Stimulated activated CD4-positive, alpha-beta T cell treated with anti-CD3 and anti-CD28 coated beads, Interleukin-12 subunit alpha, Interleukin-12 subunit beta, amount 100 ng/mL, for 4 hours (primary cell): ENCODE measurements around the gene ZNF292.
"Not testable (repeated sequence)": the region's sequence is repeated elsewhere in the genome, so short reads cannot be mapped to it uniquely, and the experiment has no call there.

Experiments
- DNase-seq: peaks from one replicate; pipeline ENCODE4 v3.0.0-alpha.2; 2020

Gene ZNF292

DNA sequence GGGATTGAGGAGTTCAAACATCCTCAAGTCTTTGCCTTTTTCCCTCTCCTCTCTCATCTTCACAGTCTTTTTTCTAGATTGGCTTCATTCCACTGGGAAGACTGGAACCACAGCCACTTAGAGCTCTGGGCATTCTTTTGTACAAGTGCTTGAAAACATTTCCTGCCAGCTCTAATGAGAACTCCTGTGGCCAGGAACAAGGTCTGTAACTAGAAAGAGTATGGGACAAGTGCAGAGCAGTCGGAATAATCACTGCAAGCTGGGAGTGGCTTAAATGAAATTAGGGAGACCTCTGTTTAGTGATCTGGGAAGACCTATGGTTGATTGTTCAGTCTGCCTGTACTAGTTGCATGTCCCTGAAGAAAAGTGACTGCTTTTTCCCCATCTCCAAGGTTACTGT lies 126.1 kb downstream of the ZNF292 start:
- no peak for DNase-seq

- no peak for DNase-seq
Observed at GRCh38 chr6:87282743-87283142, 127.4 kb downstream of the ZNF292 start.

DNA sequence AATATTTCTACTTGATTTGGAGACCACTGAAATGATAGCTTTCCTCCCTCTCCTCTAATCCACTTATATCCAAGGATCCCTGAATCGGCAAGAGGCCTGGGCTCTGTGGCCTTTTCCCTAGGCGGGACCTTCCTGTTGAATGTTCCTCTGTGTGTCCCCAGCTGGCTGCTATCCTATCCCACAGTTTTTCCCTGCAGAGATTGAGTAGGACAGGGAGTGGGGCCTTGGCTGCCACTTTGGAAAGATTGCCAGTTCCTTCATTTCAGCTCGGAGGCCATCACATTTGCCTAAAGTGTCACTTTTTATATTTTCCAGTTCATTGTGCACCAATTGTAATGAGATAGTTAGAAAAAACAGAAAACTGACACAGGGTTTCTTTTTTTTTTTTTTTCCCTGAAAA lies 128.1 kb downstream of the ZNF292 start:
- no peak for DNase-seq

- DNase-seq, result no peak
Observed at GRCh38 chr6:87287251-87287650, 131.9 kb downstream of the ZNF292 start.

- DNase-seq, result no peak
Observed at GRCh38 chr6:87289571-87289970, 134.2 kb downstream of the ZNF292 start.

GRCh38 chr6:87291883-87292282 lies 136.5 kb downstream of the ZNF292 start:
- no peak for DNase-seq

DNA sequence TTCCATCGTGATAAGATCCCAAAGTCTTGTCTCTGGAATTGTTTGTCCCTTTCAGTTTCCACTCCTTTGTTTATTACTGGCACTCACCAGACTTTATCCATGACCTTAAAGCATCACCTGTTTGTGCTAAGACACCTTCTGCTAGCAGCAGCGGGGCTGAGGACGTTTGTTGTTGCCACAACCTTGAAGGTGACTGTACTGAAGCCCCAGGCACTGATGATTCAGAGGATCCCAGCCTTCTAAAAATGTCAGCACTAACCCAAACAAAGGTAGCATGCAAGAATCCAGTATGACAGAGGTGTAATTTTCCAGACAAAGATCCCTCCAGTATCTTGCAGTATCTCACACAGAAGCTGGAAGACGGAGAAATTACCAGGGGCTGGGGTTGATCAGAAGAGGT lies 138.2 kb downstream of the ZNF292 start:
- no peak for DNase-seq

DNA sequence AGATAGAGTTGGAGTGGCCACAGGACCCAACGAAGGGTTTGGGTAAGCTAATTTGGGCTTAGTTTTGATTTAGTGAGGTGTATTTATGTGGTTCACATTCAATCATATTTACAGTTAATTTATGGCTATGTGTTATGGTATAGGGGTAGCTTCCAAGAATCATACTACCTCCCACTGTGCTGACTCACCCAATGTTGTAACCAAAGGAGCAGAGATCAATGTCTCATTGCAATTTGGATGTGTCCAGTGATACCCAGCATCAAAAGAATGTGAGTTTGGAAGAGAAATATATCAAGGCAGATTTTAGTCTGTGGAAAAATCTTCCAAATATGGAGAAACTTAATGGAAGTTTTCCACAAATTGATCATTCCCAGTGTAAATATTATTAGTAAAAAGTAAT lies 141.8 kb downstream of the ZNF292 start:
- no peak for DNase-seq

DNA sequence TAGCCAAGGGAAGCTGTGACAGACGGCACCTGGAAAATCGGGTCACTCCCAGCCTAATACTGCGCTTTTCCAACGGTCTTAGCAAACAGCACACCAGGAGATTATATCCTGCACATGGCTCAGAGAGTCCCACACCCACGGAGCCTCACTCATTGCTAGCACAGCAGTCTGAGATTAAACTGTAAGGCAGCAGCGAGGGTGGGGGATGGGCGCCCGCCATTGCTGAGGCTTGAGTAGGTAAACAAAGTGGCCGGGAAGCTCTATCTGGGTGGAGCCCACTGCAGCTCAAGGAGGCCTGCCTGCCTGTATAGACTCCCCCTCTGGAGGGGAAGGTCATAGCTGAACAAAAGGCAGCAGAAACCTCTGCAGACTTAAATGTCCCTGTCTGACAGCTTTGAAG lies 145.9 kb downstream of the ZNF292 start:
- DNase-seq, result not testable (repeated sequence)

GRCh38 chr6:87308970-87309369 lies 153.6 kb downstream of the ZNF292 start:
- DNase-seq, result no peak

- no peak for DNase-seq
Observed at GRCh38 chr6:87312860-87313259, 157.5 kb downstream of the ZNF292 start.
